Endothelial cell of umbilical vein (primary cell): ENCODE results near the gene MORC3. TPM values are rescaled to one million over a fixed set of nuclear protein-coding genes. Genes with fewer than 3 reads are reported as not detected.

Experiments used
- BruUV-seq: library from RNA; stranded (reverse); fragments of 400-500 nt; replicated peaks from 2 replicates; lab custom pipeline; 2021; lab: Mats Ljungman, UMichigan
- CTCF ChIA-PET: fragments of 300-600, 350-600 bp; sonication (Branson Sonifier 250); formaldehyde crosslinking; loops from one replicate; lab custom pipeline; 2021; ENCODE audit warnings: antibody characterized with exemption, inconsistent platforms; lab: Charles Lee
- POLR2A ChIA-PET: fragments of 300-600, 350-600 bp; sonication (Branson Sonifier 250); formaldehyde crosslinking; loops from one replicate; lab custom pipeline; 2021; ENCODE audit warnings: antibody characterized with exemption, inconsistent platforms; lab: Charles Lee
- DNase-seq: peaks from one replicate; pipeline ENCODE4 v3.0.0-alpha.2; 2011; ENCODE audit warnings: low read depth, low spot score
- FAIRE-seq: peaks from 2 replicates; lab custom pipeline; 2011; peaks lifted over from hg19 to GRCh38; lab: Jason Lieb, UNC
- H2AFZ ChIP-seq: 2 replicates; pipeline ENCODE4 v1.6.0; 2012; ENCODE audit warnings: low read depth, low read length, control low read depth, inconsistent platforms
- H3K27ac ChIP-seq: 2 replicates; pipeline ENCODE4 v1.5.1; 2011; ENCODE audit warnings: low read depth, mild to moderate bottlenecking, control low read depth, low read length, moderate library complexity; ENCODE audit not compliant: insufficient read depth
- H3K27me3 ChIP-seq, 2 experiments: 2 replicates each; pipeline versions ENCODE4 v1.6.0 to v1.6.1; 2011; ENCODE audit warnings: low read length in 2 of 2, mixed read lengths in 1 of 2; ENCODE audit not compliant: control insufficient read depth in 2 of 2, insufficient read depth in 2 of 2
- H3K36me3 ChIP-seq, 2 experiments: 2 replicates in 1 of 2; 3 replicates in 1 of 2; pipeline ENCODE4 v1.5.1; 2011; ENCODE audit warnings: low read length in 2 of 2, mild to moderate bottlenecking in 1 of 2, moderate library complexity in 1 of 2; ENCODE audit not compliant: control insufficient read depth in 2 of 2, insufficient read depth in 2 of 2; ENCODE audit errors: extremely low read depth in 1 of 2
- H3K4me1 ChIP-seq: 3 replicates; pipeline ENCODE4 v1.5.1; 2011; ENCODE audit warnings: mild to moderate bottlenecking, low read length; ENCODE audit not compliant: control insufficient read depth, insufficient read depth; ENCODE audit errors: extremely low read depth
- H3K4me2 ChIP-seq: 2 replicates; pipeline ENCODE4 v1.6.1; 2011; ENCODE audit warnings: low read length, control low read depth, mixed read lengths; ENCODE audit not compliant: insufficient read depth
- H3K4me3 ChIP-seq, 3 experiments: fragments of 200-600 bp in 1 of 3; sonication (generic), shearing (Covaris generic) in 1 of 3; replicated peaks in 1 of 3; 2 replicates each; pipeline ENCODE4 v1.5.1; 2011 to 2016; ENCODE audit warnings: control low read depth in 3 of 3, low read length in 3 of 3, mild to moderate bottlenecking in 2 of 3, inconsistent platforms in 1 of 3, low read depth in 1 of 3, moderate library complexity in 1 of 3; ENCODE audit not compliant: insufficient read depth in 1 of 3
- H3K79me2 ChIP-seq: 2 replicates; pipeline ENCODE4 v1.6.0; 2012; ENCODE audit warnings: low read length, inconsistent platforms; ENCODE audit not compliant: control insufficient read depth, insufficient read depth
- H3K9ac ChIP-seq: replicated peaks from 2 replicates; pipeline ENCODE3; 2011; ENCODE audit warnings: low read length, control low read depth; ENCODE audit not compliant: insufficient read depth; ENCODE audit errors: extremely low read depth
- H3K9me1 ChIP-seq: replicated peaks from 3 replicates; pipeline ENCODE4 v1.6.0; 2011; ENCODE audit warnings: mild to moderate bottlenecking, low read length; ENCODE audit not compliant: control insufficient read depth, insufficient read depth; ENCODE audit errors: extremely low read depth
- H3K9me3 ChIP-seq: replicated peaks from 2 replicates; pipeline ENCODE4 v1.5.1; 2012; ENCODE audit warnings: low read length, inconsistent platforms; ENCODE audit not compliant: control insufficient read depth, insufficient read depth
- H4K20me1 ChIP-seq: replicated peaks from 2 replicates; pipeline ENCODE3; 2011; ENCODE audit warnings: mild to moderate bottlenecking, low read length; ENCODE audit not compliant: control insufficient read depth, insufficient read depth; ENCODE audit errors: extremely low read depth
- CTCF ChIP-seq, 2 donors: IDR thresholded peaks; 1 replicate in 1 of 2; 2 replicates in 1 of 2; pipeline ENCODE4 v1.5.1; 2011; ENCODE audit warnings: low read length in 2 of 2, mild to moderate bottlenecking in 2 of 2, moderate library complexity in 2 of 2, control low read depth in 1 of 2, inconsistent platforms in 1 of 2, low read depth in 1 of 2; ENCODE audit not compliant: insufficient read depth in 1 of 2; ENCODE audit errors: extremely low read depth in 1 of 2
- EZH2 ChIP-seq: IDR thresholded peaks from 2 replicates; pipeline ENCODE4 v1.6.1; 2012; ENCODE audit warnings: borderline replicate concordance, low read depth, mild to moderate bottlenecking, moderate library complexity, low read length, inconsistent platforms; ENCODE audit not compliant: severe bottlenecking
- FOS ChIP-seq: IDR thresholded peaks from 2 replicates; pipeline ENCODE4 v1.6.1; 2011; ENCODE audit warnings: mild to moderate bottlenecking, low read length, moderate library complexity, borderline replicate concordance; ENCODE audit not compliant: insufficient read depth
- GATA2 ChIP-seq: IDR thresholded peaks from 2 replicates; pipeline ENCODE4 v1.7.0; 2011; ENCODE audit warnings: low read depth, mild to moderate bottlenecking, moderate library complexity, mixed read lengths, low read length; ENCODE audit not compliant: insufficient read length, insufficient read depth
- JUN ChIP-seq: IDR thresholded peaks from 2 replicates; pipeline ENCODE4 v1.6.1; 2011; ENCODE audit warnings: borderline replicate concordance, low read depth; ENCODE audit not compliant: insufficient read length, insufficient read depth
- MAX ChIP-seq: IDR thresholded peaks from 2 replicates; pipeline ENCODE4 v1.6.1; 2011; ENCODE audit not compliant: insufficient read depth, insufficient read length
- MYC ChIP-seq: IDR thresholded peaks from one replicate; pipeline ENCODE4 v1.6.1; 2011; ENCODE audit warnings: mild to moderate bottlenecking, low read depth, low read length
- POLR2A ChIP-seq: IDR thresholded peaks from 2 replicates; pipeline ENCODE4 v1.6.1; 2012; ENCODE audit warnings: low read depth, mild to moderate bottlenecking, control low read depth, low read length
- POLR2AphosphoS5 ChIP-seq: IDR thresholded peaks from 2 replicates; pipeline ENCODE4 v1.6.1; 2012; ENCODE audit warnings: low read depth, mild to moderate bottlenecking, control low read depth, low read length, moderate library complexity; ENCODE audit not compliant: insufficient read depth
- dilution Hi-C: fragments of 300-500 bp; cut with MboI; formaldehyde crosslinking; loops from one replicate; pipeline ENCODE4 v1.15.0; 2019; ENCODE audit warnings: low sequenced_read_pairs; ENCODE audit not compliant: extremely low pct_ligation_motif_present
- intact Hi-C: fragments of 100-400 bp; cut with micrococcal nuclease; formaldehyde crosslinking; loops from one replicate; pipeline ENCODE4 v1.10.0; 2022
- polyA plus RNA-seq, 4 experiments: library from polyadenylated mRNA; depleted of rRNA in 3 of 4; stranded (reverse) in 3 of 4; unstranded in 1 of 4; fragments of >200 nt; gene quantifications; 2 replicates each; pipeline versions ENCODE4 v1.2.1 to v1.2.3, GENCODE V29; 2011 to 2012; ENCODE audit warnings: missing spikeins in 1 of 4
- total RNA-seq: library from RNA; stranded (reverse); gene quantifications from 2 replicates; pipeline ENCODE4 v1.2.3, GENCODE V29; 2021

The MORC3 gene
- total and polyA plus RNA-seq, 2 donors (not counting 3 experiments of a cell fraction or from before 2014, with no cell fraction given) = 7.3 to 25.3 TPM

- ChIA-PET POLR2A (no interaction called here), CTCF (interaction anchor here (1.2 kb wide), 1 partner anchor 13 kb away, joined by 5 read pairs; the partner anchor contains the start of gene MORC3)
- no peak overlapping the region for H3K4me3 ChIP-seq
- intact Hi-C loops (no loop called here), dilution Hi-C loops (no loop called here)
- no peaks in the 10 kb centered on the region for H3K36me3 ChIP-seq
- no peaks in the 10 kb centered on the region for H3K4me1 ChIP-seq
- DNase-seq (no peak), FAIRE-seq (no peak)
- H3K9ac ChIP-seq = no peak overlapping the region
- no peak for TF ChIP-seq MYC
- no peak for TF ChIP-seq CTCF (IDR thresholded peaks at IDR 0.05; ENCODE audit: extremely low read depth in 1 of 2, insufficient read depth in 1 of 2, low read depth in 1 of 2, low read length in 2 of 2)
- no peak for TF ChIP-seq POLR2AphosphoS5
- H3K9me1 ChIP-seq = no peaks in the 10 kb centered on the region
- no peaks in the 10 kb centered on the region for H4K20me1 ChIP-seq
- BruUV-seq = no TSS peak
- no peaks in the 10 kb centered on the region for H3K9me3 ChIP-seq
- H3K4me2 ChIP-seq = no peak overlapping the region
- no peak overlapping the region for H3K27ac ChIP-seq
- no peak overlapping the region for H2AFZ ChIP-seq
- H3K79me2 ChIP-seq = no peaks in the 10 kb centered on the region
- H3K27me3 ChIP-seq = no peaks in the 10 kb centered on the region
Measured at GRCh38 chr21:36306872-36307534, 13.0 kb upstream of the MORC3 start.

- POLR2A ChIA-PET = no interaction called here
- dilution Hi-C loops = no loop called here
- BruUV-seq = no TSS peak
Measured at GRCh38 chr21:36310016-36310415, 10.0 kb upstream of the MORC3 start.

More at GRCh38 chr21:36310016-36310415, 10.0 kb upstream of the MORC3 start:
- Histone ChIP-seq H3K9me3 (no peaks in the 10 kb centered on the region), H3K4me1 (no peaks in the 10 kb centered on the region), H3K4me2 (no peak overlapping the region), H3K27ac (no peak overlapping the region), H3K9ac (no peak overlapping the region), H2AFZ (no peak overlapping the region), H3K27me3 (no peaks in the 10 kb centered on the region), H3K36me3 (no peaks in the 10 kb centered on the region), H3K9me1 (no peaks in the 10 kb centered on the region), H4K20me1 (no peaks in the 10 kb centered on the region), H3K79me2 (no peaks in the 10 kb centered on the region), H3K4me3 (no peak overlapping the region)
- TF ChIP-seq POLR2A (no peak), MYC (no peak), CTCF (IDR thresholded peaks at IDR 0.05; ENCODE audit: extremely low read depth in 1 of 2, insufficient read depth in 1 of 2, low read depth in 1 of 2, low read length in 2 of 2) (no peak), MAX (no peak), FOS (no peak), GATA2 (no peak), EZH2 (no peak), JUN (no peak), POLR2AphosphoS5 (no peak)
- intact Hi-C loops = no loop called here
- FAIRE-seq (no peak), DNase-seq (no peak)
- CTCF ChIA-PET = interaction anchor here (1.1 kb wide), 1 partner anchor 12 kb away, joined by 3 read pairs; no protein-coding TSS in a partner anchor
